Measurements from ENCODE around the gene PPFIA1.

PPFIA1 gene
- total RNA-seq, result 72.2 to 103 (median 77.4) reads per million in 3 experiments

DNA sequence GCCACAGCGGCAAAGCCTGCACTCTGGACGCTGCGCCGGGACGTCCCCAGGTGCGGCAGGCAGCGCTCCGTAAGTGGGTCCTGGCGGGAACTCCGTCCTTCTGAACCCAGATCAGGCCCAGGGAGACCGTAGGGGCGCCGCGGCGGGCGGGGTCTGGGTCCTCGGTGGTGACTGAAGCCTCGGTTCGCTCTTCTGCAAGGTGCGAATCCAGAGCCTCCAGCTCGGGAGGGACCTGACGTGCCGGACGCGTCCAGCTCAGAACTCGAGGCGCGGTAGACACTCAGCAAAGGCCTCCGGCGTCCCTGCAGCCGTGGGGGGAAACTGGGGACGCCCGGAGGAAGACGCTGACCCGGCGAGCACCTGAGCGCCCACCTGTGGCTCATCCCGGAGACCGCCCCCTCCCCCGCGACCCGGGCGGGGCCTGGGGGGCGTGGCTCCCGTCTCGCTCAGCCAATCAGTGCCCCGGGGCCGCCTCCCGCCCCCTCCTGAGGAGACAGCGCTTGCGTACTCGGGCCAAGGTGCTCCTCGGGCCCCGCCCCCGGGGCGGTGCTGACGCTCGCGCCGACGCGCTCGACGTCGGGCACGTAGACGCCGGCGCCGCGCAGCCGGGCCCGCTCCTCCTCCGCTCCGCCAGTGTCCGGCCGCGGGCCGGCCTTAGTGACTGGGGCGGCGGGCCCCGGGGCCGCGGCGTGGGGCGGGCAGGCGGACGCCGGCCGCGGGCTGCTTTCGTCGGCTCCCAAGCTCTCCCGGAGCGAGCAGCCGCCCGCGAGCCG lies at the start of gene PPFIA1:
Gene PPFIA1, plus strand, starts transcription at position 587 of the 773 bp plus-strand sequence. CDS start 1,483 bp downstream, outside the sequence.
- peak; percentile 96 for DNase-seq

GRCh38 chr11:70220920-70221319 lies 49.6 kb upstream of the PPFIA1 start:
- no peak for DNase-seq

GRCh38 chr11:70225681-70226177 lies 44.8 kb upstream of the PPFIA1 start:
- no peak for DNase-seq

DNA sequence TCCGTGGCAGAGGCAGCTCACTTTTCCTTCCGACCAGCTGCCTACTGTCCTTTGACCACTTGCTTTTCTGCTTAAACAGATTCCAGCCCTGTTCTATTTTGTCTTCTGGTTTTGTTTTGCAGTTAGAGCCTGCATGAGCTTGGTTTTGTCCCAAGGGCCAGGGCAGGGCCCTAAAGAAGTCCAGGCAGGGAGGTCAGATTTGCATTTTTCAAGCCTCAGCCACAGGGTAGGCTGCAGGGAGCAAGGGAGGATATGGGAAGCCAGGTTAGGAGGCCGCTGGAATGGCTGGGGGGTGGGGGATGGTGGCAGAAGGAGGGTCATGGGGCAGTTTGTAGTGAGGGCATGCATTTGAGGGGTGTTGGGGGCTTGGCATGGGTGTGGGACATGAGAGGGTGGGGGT lies 44.3 kb upstream of the PPFIA1 start:
- no peak for DNase-seq

- DNase-seq, result no peak
These were observed 43.5 kb upstream of the PPFIA1 start for GRCh38 chr11:70226967-70227366.

DNA sequence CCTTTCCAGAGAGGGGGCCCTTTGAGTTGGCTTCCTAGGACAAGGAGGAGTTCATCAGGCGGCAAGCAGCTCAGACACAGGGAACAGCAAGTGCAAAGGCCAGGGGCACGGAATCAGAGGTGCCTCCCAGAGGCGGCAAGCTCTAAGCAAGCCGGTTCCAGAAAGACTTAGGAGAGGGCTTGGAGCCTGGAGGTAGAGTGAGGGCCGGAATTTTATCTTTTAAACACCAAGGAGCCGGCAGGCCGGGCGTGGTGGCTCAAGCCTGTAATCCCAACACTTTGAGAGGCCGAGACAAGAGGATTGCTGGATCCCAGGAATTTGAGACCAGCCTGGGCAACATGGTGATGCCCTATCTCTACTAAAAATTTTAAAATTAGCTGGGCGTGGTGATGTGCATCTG lies 40.8 kb upstream of the PPFIA1 start:
- no peak for DNase-seq

- no peak for DNase-seq
These were observed 40.2 kb upstream of the PPFIA1 start for GRCh38 chr11:70230151-70230839.

- no peak for DNase-seq
These were observed 39.4 kb upstream of the PPFIA1 start for GRCh38 chr11:70230840-70231710.

DNA sequence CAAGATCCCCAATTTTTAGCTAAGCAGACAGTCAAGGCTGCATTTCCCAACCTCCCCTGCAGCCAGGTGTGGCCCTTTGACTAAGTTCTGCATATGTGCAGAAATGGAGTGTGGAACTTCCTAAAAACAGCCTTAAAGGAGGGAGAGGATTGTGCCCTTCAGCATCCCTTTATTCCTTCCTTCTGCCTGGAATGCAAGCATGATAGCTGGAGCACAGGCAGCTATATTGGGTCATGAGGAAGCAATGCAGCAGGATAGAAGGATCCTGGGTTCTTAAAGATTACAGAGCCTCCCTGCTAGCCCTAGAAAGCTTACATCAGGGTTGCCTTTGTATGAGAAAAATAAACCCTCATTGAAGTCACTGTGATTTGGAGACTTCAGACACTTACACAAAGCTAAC lies 37.5 kb upstream of the PPFIA1 start:
- no peak for DNase-seq

GRCh38 chr11:70233511-70233934 lies 37.0 kb upstream of the PPFIA1 start:
- DNase-seq, result no peak

- no peak for DNase-seq
These were observed 36.5 kb upstream of the PPFIA1 start for GRCh38 chr11:70233962-70234361.

DNA sequence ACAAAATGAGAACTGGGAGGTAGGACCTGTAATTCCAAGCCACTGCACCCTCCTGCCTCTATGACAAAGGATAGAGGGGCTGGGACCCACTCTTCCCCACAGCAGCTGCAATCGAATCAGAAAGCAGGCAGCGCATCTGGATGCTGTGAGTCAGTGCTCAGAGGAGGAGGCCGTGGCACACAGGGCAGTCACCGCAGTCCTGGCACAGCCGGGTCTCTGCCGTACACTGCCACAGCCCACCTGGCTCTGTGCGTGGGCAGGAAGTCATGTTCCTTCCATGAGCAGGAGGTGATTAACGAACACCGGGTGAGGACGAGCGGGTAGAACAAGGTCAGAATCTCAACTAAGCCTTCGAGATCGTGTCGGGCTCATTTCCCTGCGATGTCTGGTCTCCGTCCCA lies 30.2 kb upstream of the PPFIA1 start:
- DNase-seq, result no peak

- no peak for DNase-seq
These were observed 28.8 kb upstream of the PPFIA1 start for GRCh38 chr11:70241709-70242108.

DNA sequence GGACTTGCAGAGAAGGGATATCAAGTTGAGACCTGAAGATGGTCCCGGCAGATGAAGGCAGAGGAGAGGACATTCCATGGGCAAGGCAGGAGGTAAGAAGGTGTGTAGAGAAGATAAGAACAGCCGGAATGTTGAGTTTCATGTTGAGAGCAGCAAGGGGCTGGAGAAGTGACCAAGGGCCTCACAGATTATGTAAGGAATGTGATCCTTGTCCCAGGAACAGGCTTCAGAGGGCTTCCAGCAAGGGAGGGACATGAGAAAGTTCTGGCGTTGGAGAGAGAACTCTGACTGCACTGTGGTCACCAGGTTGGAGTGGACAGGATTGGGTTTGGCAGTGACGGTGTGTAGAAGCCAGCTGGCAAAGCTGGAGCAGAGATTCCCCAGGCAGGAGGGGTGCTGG lies 27.6 kb upstream of the PPFIA1 start:
- DNase-seq, result no peak

DNA sequence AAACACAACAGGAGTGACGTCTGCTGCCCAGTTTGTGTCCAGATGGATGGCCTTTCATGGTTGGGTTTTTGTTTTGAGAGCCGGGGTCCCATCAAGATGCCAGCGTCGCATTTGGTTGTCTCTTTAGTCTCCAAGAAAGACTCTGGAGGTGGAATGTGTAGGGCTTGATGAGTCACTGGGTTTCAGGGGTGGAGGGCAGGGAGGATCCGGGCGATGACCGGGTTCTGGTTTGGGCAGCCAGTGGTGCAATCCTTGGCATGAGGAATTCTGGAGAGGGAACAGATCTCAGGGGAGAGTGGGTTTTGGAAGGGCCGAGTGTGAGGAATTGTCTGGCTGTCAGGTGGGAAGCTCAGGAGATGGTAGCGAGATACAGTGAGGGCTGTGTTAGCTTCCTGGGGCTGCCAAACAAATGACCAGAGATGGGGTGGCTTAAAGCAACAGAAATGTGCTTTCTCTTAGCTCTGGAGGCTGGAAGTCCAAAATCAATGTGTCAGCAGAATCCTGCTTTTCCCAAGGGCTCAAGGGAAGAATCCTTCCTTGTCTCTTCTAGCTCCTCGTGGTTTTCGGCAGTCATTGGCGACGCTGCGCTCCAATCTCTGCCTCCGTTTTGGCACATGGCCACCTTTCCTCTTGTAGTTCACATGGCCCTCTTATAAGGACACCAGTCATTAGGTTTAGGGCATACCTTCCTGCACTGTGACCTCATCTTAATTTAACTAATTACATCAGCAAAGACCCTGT lies 26.4 kb upstream of the PPFIA1 start:
- DNase-seq, result no peak

DNA sequence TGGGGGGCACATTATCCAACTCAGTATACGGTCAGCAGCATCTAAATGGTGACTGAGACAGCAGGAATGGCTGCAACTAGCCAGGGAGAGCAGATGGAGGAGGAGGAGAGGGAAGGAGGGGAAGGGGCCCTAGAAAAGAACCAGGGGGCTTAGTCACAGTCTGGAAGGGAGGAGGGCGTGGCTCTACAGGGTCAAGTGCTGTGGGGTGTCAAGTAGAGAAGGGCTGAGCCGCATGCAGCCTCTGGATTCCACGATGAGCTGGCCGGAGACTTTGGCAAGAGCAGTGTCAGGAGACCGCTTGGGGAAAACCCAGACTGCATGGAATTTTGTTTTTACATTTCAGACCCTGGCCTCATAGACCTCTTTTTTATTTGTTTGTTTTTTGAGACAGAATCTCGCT lies 25.8 kb upstream of the PPFIA1 start:
- DNase-seq, result no peak

GRCh38 chr11:70246196-70246595 lies 24.3 kb upstream of the PPFIA1 start:
- no peak for DNase-seq

DNA sequence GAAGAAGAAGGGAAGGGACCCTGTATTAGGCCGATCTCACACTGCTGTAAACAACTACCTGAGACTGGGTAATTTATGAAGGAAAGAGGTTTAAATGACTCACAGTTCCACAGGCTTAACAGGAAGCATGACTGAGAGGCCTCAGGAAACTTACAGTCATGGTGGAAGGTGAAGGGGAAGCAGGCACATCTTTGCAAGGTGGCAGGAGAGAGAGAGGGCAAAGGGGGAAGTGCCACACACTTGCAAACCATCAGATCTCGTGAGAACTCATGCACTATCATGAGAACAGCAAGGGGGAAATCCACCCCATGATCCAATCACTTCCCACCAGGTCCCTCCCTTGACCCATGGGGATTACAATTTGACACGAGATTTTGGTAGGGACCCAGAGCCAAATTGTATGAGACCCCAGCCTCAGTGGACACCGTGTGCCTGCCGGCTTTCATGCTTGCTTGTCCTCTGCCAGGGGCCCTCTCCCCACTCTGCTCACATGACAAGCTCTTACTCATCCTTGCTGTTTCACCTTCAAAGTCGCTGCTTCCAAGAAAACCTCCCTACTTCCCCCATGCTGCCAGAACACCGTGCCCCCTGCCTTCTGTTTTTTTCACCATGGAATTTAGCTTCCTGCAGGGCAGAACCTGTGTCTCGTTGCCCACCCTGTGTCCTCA lies 23.3 kb upstream of the PPFIA1 start:
- DNase-seq, result no peak

DNA sequence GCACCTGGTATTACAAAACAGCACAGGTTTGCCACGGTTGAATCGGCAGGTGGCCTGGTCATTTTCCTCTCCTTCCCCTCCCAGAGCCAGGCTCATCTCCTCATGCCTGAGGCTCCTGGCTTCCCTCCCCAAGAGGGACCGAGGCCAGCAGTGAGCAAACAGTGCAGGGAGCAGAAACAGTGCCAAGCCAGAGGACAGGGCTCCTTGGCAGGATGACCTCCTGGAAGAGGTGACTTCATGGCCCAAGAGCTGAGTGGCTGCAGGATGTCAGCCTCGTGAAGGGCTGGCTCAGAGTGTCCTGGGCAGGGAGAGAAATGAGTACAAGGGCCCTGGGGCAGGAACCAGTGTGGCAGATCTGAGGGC lies 22.8 kb upstream of the PPFIA1 start:
- no peak for DNase-seq

DNA sequence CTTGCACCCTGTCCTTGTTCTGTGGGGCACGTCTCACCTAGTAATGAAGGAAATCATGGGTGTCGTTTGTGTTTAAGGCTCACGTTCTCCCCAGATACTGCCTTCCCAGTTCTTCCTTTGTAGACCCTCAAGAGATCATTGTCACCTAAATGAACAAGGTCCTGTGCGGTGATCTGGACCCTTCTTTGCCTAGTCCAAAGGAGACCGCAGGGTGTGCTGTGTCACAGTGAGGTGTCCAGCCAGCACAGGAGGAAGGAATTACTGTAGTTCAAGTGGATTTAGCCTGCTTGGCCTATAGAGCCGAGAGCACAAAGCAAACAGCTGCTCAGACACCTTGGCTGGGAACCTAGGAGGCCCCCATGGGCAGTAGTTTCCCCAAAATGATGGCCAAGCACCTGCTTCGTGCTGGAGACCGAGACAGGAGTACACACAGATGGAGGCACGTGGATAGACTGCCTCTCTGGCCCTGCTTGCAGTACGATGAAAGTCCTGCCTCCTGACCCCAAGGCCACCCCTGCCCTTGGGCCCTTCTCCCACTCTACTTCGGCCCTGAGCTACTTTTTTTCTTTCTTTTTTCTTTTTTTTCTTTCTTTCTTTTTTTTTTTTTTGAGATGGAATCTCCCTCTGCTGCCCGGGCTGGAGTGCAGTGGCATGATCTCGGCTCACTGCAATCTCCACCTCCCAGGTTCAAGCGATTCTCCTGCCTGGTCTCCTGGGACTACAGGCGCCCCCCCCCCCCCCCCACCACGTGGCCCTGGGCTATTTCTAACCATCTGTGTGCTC lies 19.4 kb upstream of the PPFIA1 start:
- DNase-seq, result no peak

Measured in central memory CD4-positive, alpha-beta T cell (primary cell).